IMR-90 (cell line): ENCODE results near the gene ARHGAP18. TPM values are rescaled to one million over a fixed set of nuclear protein-coding genes. Genes with fewer than 3 reads are reported as not detected.

Experiments
- ATAC-seq: fragments of 200-7000 bp; cut with Tn5 transposase; 2 replicates; pipeline ENCODE4 v1.9.1; 2020; ENCODE audit warnings: low read depth, mild to moderate bottlenecking, moderate library complexity
- BruUV-seq: library from RNA; stranded (reverse); fragments of 400-500 nt; replicated peaks from 2 replicates; lab custom pipeline; 2021; lab: Mats Ljungman, UMichigan
- CTCF ChIA-PET: fragments of 300-600 bp; formaldehyde crosslinking; extraction: SDS; loops from one replicate; lab custom pipeline; 2021; ENCODE audit warnings: antibody characterized with exemption; lab: Yijun Ruan, JAX
- POLR2A ChIA-PET: fragments of 300-600 bp; sonication (Branson Sonifier 250); formaldehyde crosslinking; loops from one replicate; lab custom pipeline; 2022; ENCODE audit warnings: antibody characterized with exemption; ENCODE audit not compliant: unreplicated experiment; lab: Charles Lee
- DNase-seq: peaks from one replicate; pipeline ENCODE4 v3.0.0; 2013
- H2AFZ ChIP-seq: replicated peaks from 2 replicates; pipeline ENCODE3; 2013; ENCODE audit warnings: low read length, mild to moderate bottlenecking; ENCODE audit not compliant: poor library complexity
- H2AK5ac ChIP-seq: 2 replicates; pipeline ENCODE4 v1.6.1; 2013; ENCODE audit warnings: low read depth, low read length, inconsistent platforms
- H2AK9ac ChIP-seq: replicated peaks from 2 replicates; pipeline ENCODE3; 2013; ENCODE audit warnings: mild to moderate bottlenecking, low read depth, low read length, moderate library complexity; ENCODE audit not compliant: poor library complexity
- H2BK120ac ChIP-seq: 2 replicates; pipeline ENCODE4 v1.6.1; 2013; ENCODE audit warnings: low read depth, low read length, inconsistent platforms
- H2BK15ac ChIP-seq: 3 replicates; pipeline ENCODE4 v1.6.1; 2013; ENCODE audit warnings: low read depth, low read length, inconsistent platforms
- H2BK20ac ChIP-seq: 2 replicates; pipeline ENCODE4 v1.6.1; 2013; ENCODE audit warnings: low read depth, mild to moderate bottlenecking, inconsistent platforms, low read length, moderate library complexity
- H2BK5ac ChIP-seq: 2 replicates; pipeline ENCODE4 v1.6.1; 2013; ENCODE audit warnings: mild to moderate bottlenecking, low read depth, low read length, inconsistent platforms; ENCODE audit not compliant: poor library complexity, severe bottlenecking
- H3K14ac ChIP-seq: replicated peaks from 2 replicates; pipeline ENCODE4 v1.6.1; 2013; ENCODE audit warnings: low read depth, low read length, inconsistent platforms
- H3K18ac ChIP-seq: 2 replicates; pipeline ENCODE4 v1.6.1; 2013; ENCODE audit warnings: low read depth, low read length, control low read depth
- H3K23ac ChIP-seq: 2 replicates; pipeline ENCODE4 v1.6.1; 2013; ENCODE audit warnings: low read depth, low read length, inconsistent platforms
- H3K27ac ChIP-seq: 2 replicates; pipeline ENCODE4 v1.5.1; 2013; ENCODE audit warnings: mild to moderate bottlenecking, control low read depth, low read length; ENCODE audit not compliant: insufficient read depth
- H3K27me3 ChIP-seq: 2 replicates; pipeline ENCODE4 v1.6.1; 2013; ENCODE audit warnings: low read length; ENCODE audit not compliant: control insufficient read depth, insufficient read depth
- H3K36me3 ChIP-seq: 2 replicates; pipeline ENCODE4 v1.6.1; 2013; ENCODE audit warnings: low read length, mixed read lengths; ENCODE audit not compliant: control insufficient read depth, insufficient read depth
- H3K4ac ChIP-seq: 2 replicates; pipeline ENCODE4 v1.6.1; 2013; ENCODE audit warnings: low read depth, low read length, inconsistent platforms
- H3K4me1 ChIP-seq: 2 replicates; pipeline ENCODE4 v1.6.1; 2013; ENCODE audit warnings: low read length, mixed read lengths; ENCODE audit not compliant: control insufficient read depth, insufficient read depth
- H3K4me2 ChIP-seq: 2 replicates; pipeline ENCODE4 v1.6.1; 2013; ENCODE audit warnings: low read depth, mild to moderate bottlenecking, control low read depth, low read length, moderate library complexity
- H3K4me3 ChIP-seq: 2 replicates; pipeline ENCODE4 v1.5.1; 2013; ENCODE audit warnings: low read depth, mild to moderate bottlenecking, control low read depth, low read length, moderate library complexity; ENCODE audit not compliant: insufficient read depth
- H3K56ac ChIP-seq: 2 replicates; pipeline ENCODE4 v1.6.1; 2013; ENCODE audit warnings: low read length, inconsistent platforms; ENCODE audit not compliant: insufficient read depth; ENCODE audit errors: extremely low read depth
- H3K79me1 ChIP-seq, 2 experiments: 2 replicates each; pipeline ENCODE4 v1.6.1; 2013; ENCODE audit warnings: low read length in 2 of 2, inconsistent platforms in 1 of 2, low read depth in 1 of 2
- H3K9ac ChIP-seq: 2 replicates; pipeline ENCODE4 v1.6.1; 2013; ENCODE audit warnings: low read depth, low read length, control low read depth
- H3K9me1 ChIP-seq: 2 replicates; pipeline ENCODE4 v1.6.1; 2013; ENCODE audit warnings: low read length, inconsistent platforms; ENCODE audit not compliant: insufficient read depth
- H3K9me3 ChIP-seq: 2 replicates; pipeline ENCODE4 v1.6.1; 2013; ENCODE audit warnings: low read length; ENCODE audit not compliant: control insufficient read depth, insufficient read depth
- H4K20me1 ChIP-seq: 2 replicates; pipeline ENCODE4 v1.6.1; 2013; ENCODE audit warnings: low read length, inconsistent platforms; ENCODE audit not compliant: insufficient read depth
- H4K5ac ChIP-seq: 2 replicates; pipeline ENCODE4 v1.6.1; 2013; ENCODE audit warnings: mild to moderate bottlenecking, low read depth, low read length, control low read depth
- H4K8ac ChIP-seq, 2 experiments: 2 replicates each; pipeline ENCODE4 v1.6.1; 2013; ENCODE audit warnings: low read depth in 2 of 2, low read length in 2 of 2, control low read depth in 1 of 2, inconsistent platforms in 1 of 2
- H4K91ac ChIP-seq: 2 replicates; pipeline ENCODE4 v1.6.1; 2013; ENCODE audit warnings: low read depth, low read length, inconsistent platforms; ENCODE audit not compliant: insufficient read depth
- BHLHE40 ChIP-seq: fragments of 150-350 bp; IDR thresholded peaks from 2 replicates; pipeline ENCODE4 v1.6.1; 2016; ENCODE audit warnings: mild to moderate bottlenecking, low read depth, low read length
- CEBPB ChIP-seq: IDR thresholded peaks from 2 replicates; pipeline ENCODE4 v1.6.1; 2012; ENCODE audit warnings: low read depth, low read length, improper control_type of control experiment
- CHD1 ChIP-seq: IDR thresholded peaks from 2 replicates; pipeline ENCODE4 v1.6.1; 2012; ENCODE audit warnings: low read depth, low read length, improper control_type of control experiment
- CTCF ChIP-seq: conservative IDR thresholded peaks from 2 replicates; pipeline ENCODE4 v1.5.1; 2012; ENCODE audit warnings: mild to moderate bottlenecking, low read depth, low read length, improper control_type of control experiment
- ELK1 ChIP-seq: fragments of 150-350 bp; IDR thresholded peaks from 2 replicates; pipeline ENCODE4 v1.6.1; 2016; ENCODE audit warnings: low read depth, mild to moderate bottlenecking, low read length, moderate library complexity, borderline replicate concordance
- FOS ChIP-seq: fragments of 150-350 bp; IDR thresholded peaks from 2 replicates; pipeline ENCODE4 v1.6.1; 2016; ENCODE audit warnings: low read depth, low read length
- MAFK ChIP-seq: IDR thresholded peaks from 2 replicates; pipeline ENCODE4 v1.6.1; 2012; ENCODE audit warnings: low read depth, low read length, improper control_type of control experiment
- MAZ ChIP-seq: IDR thresholded peaks from 2 replicates; pipeline ENCODE4 v1.6.1; 2012; ENCODE audit warnings: low read depth, mild to moderate bottlenecking, low read length, improper control_type of control experiment, moderate library complexity, borderline replicate concordance
- MXI1 ChIP-seq: IDR thresholded peaks from 2 replicates; pipeline ENCODE4 v1.6.1; 2012; ENCODE audit warnings: low read depth, mild to moderate bottlenecking, low read length, moderate library complexity, borderline replicate concordance
- NFE2L2 ChIP-seq: fragments of 150-350 bp; IDR thresholded peaks from 2 replicates; pipeline ENCODE4 v1.6.1; 2016; ENCODE audit warnings: low read depth, mild to moderate bottlenecking, low read length
- POLR2A ChIP-seq: IDR thresholded peaks from 2 replicates; pipeline ENCODE4 v1.6.1; 2012; ENCODE audit warnings: mild to moderate bottlenecking, low read depth, low read length
- RAD21 ChIP-seq: IDR thresholded peaks from 2 replicates; pipeline ENCODE4 v1.6.1; 2012; ENCODE audit warnings: low read length, improper control_type of control experiment
- RCOR1 ChIP-seq: IDR thresholded peaks from 2 replicates; pipeline ENCODE4 v1.6.1; 2012; ENCODE audit warnings: mild to moderate bottlenecking, low read length, improper control_type of control experiment; ENCODE audit not compliant: insufficient replicate concordance
- RFX5 ChIP-seq: IDR thresholded peaks from 2 replicates; pipeline ENCODE4 v1.8.0; 2012; ENCODE audit warnings: low read depth, mild to moderate bottlenecking, low read length, moderate library complexity
- SMC3 ChIP-seq: fragments of 150-350 bp; IDR thresholded peaks from 2 replicates; pipeline ENCODE4 v1.6.1; 2016; ENCODE audit warnings: low read depth, mild to moderate bottlenecking, antibody characterized with exemption, low read length, moderate library complexity
- dilution Hi-C: fragments of 300-500 bp; cut with HindIII; formaldehyde crosslinking; loops from one replicate; pipeline ENCODE4 v1.14.3; 2018; ENCODE audit warnings: low sequenced_read_pairs; ENCODE audit not compliant: unreplicated experiment
- in situ Hi-C: fragments of 300-500 bp; cut with MboI; formaldehyde crosslinking; loops from 3 replicates; pipeline ENCODE4 v1.14.3; 2019; ENCODE audit warnings: low sequenced_read_pairs, inconsistent platforms, mixed read lengths
- intact Hi-C: fragments of 100-400 bp; cut with micrococcal nuclease; formaldehyde crosslinking; loops from 2 replicates; pipeline ENCODE4 v1.10.0; 2022
- polyA plus RNA-seq, 3 experiments: library from polyadenylated mRNA; depleted of rRNA; stranded (reverse); fragments of >200 nt; gene quantifications; 2 replicates each; pipeline ENCODE4 v1.2.3, GENCODE V29; 2012; ENCODE audit warnings: low replicate concordance in 1 of 3
- total RNA-seq: library from RNA; depleted of rRNA; stranded (reverse); fragments of >200 nt; gene quantifications from 2 replicates; pipeline ENCODE4 v1.2.3, GENCODE V29; 2012
- TF ChIP-seq, protein P1 (sequence below): fragments of 150-350 bp; IDR thresholded peaks from 2 replicates; pipeline ENCODE4 v1.6.1; 2017; ENCODE audit warnings: mild to moderate bottlenecking, antibody characterized with exemption, low read length, low read depth

ARHGAP18 gene
- total and polyA plus RNA-seq, 2 of the 4 experiments (the other 2 are of a cell fraction), result 6.2 to 17.0 TPM

- H2AFZ ChIP-seq, result no peak overlapping the region
- CTCF ChIA-PET, result no interaction called here
- no TSS peak for BruUV-seq
- TF ChIP-seq CEBPB (no peak), POLR2A (no peak), SMC3 (peak; percentile 42; the same call in 1 of the 2 replicates), BHLHE40 (no peak), ELK1 (no peak), MAZ (no peak), RAD21 (peak; percentile 54), RCOR1 (no peak), MXI1 (no peak), CHD1 (no peak), FOS (no peak), MAFK (no peak), CTCF (peak; percentile 46), RFX5 (no peak), NFE2L2 (no peak)
- TF ChIP-seq, protein P1, sequence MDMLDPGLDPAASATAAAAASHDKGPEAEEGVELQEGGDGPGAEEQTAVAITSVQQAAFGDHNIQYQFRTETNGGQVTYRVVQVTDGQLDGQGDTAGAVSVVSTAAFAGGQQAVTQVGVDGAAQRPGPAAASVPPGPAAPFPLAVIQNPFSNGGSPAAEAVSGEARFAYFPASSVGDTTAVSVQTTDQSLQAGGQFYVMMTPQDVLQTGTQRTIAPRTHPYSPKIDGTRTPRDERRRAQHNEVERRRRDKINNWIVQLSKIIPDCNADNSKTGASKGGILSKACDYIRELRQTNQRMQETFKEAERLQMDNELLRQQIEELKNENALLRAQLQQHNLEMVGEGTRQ, result no peak
- no peak overlapping the region for H2BK15ac ChIP-seq
- H2BK20ac ChIP-seq, result no peak overlapping the region
- no peaks in the 10 kb centered on the region for H4K20me1 ChIP-seq
- no peak overlapping the region for H3K56ac ChIP-seq
- H3K36me3 ChIP-seq, result no peaks in the 10 kb centered on the region
- no peak overlapping the region for H3K4me3 ChIP-seq
- peaks cover 5% of the 10 kb centered on the region; the same call in 1 of the 2 replicates for H3K9me1 ChIP-seq
- no peak overlapping the region for H2AK5ac ChIP-seq
- H4K91ac ChIP-seq, result no peak overlapping the region
- intact Hi-C loops (loop anchor here (1.0 kb wide), 3 partner anchors 69 to 168 kb away; no protein-coding TSS in a partner anchor), in situ Hi-C loops (loop anchor here (10.0 kb wide), 1 partner anchor 358 kb away; no protein-coding TSS in a partner anchor), dilution Hi-C loops (no loop called here)
- no peak overlapping the region for H3K14ac ChIP-seq
- H3K4me2 ChIP-seq, result no peak overlapping the region
- H3K4ac ChIP-seq, result no peak overlapping the region
- H3K23ac ChIP-seq, result no peak overlapping the region
- H2BK5ac ChIP-seq, result no peak overlapping the region
- peak; percentile 52; the same call in 1 of the 2 replicates for ATAC-seq
- no peak overlapping the region for H3K18ac ChIP-seq
- H4K5ac ChIP-seq, result no peak overlapping the region
- no peaks in the 10 kb centered on the region for H3K27me3 ChIP-seq
- H3K9ac ChIP-seq, result no peak overlapping the region
- H4K8ac ChIP-seq, result no peak overlapping the region
- DNase-seq, result no peak
- H3K27ac ChIP-seq, result no peak overlapping the region
- POLR2A ChIA-PET, result no interaction called here
- H2AK9ac ChIP-seq, result no peak overlapping the region
- peaks cover 7% of the 10 kb centered on the region for H3K4me1 ChIP-seq
- no peak overlapping the region for H2BK120ac ChIP-seq
- no peaks in the 10 kb centered on the region for H3K9me3 ChIP-seq
- H3K79me1 ChIP-seq, result peaks cover 30 to 68% of the 10 kb centered on the region in 2 experiments
Observed at GRCh38 chr6:129667034-129667433, 42.9 kb downstream of the ARHGAP18 start.
